GM21390 (cell line): Measurements from ENCODE around the gene NUDT1.

ENCODE experiments used
- ATAC-seq: cut with Tn5 transposase; IDR thresholded peaks from one replicate; pipeline ENCODE4 v1.9.1; 2021; ENCODE audit not compliant: unreplicated experiment

Gene NUDT1

GRCh38 chr7:2204446-2204845 lies 37.6 kb upstream of the NUDT1 start:
- no peak for ATAC-seq

GRCh38 chr7:2205036-2205780 lies 36.8 kb upstream of the NUDT1 start:
- ATAC-seq, result no peak

- ATAC-seq, result no peak
Observed at GRCh38 chr7:2208712-2209111, 33.3 kb upstream of the NUDT1 start.

GRCh38 chr7:2209146-2209960 lies 32.7 kb upstream of the NUDT1 start:
- ATAC-seq, result peak; percentile 59

GRCh38 chr7:2209961-2210323 lies 32.1 kb upstream of the NUDT1 start:
- ATAC-seq, result peak; percentile 28

GRCh38 chr7:2210551-2211258 lies 31.3 kb upstream of the NUDT1 start:
- no peak for ATAC-seq

- no peak for ATAC-seq
Observed at GRCh38 chr7:2211259-2211880, 30.7 kb upstream of the NUDT1 start.

GRCh38 chr7:2211926-2212325 lies 30.1 kb upstream of the NUDT1 start:
- ATAC-seq, result no peak

- no peak for ATAC-seq
Observed at GRCh38 chr7:2212906-2213305, 29.1 kb upstream of the NUDT1 start.

- no peak for ATAC-seq
Observed at GRCh38 chr7:2213551-2214215, 28.3 kb upstream of the NUDT1 start.

GRCh38 chr7:2214636-2215035 lies 27.4 kb upstream of the NUDT1 start:
- ATAC-seq, result no peak

GRCh38 chr7:2215851-2216250 lies 26.2 kb upstream of the NUDT1 start:
- no peak for ATAC-seq

GRCh38 chr7:2217206-2217605 lies 24.8 kb upstream of the NUDT1 start:
- no peak for ATAC-seq

GRCh38 chr7:2217716-2218443 lies 24.1 kb upstream of the NUDT1 start:
- ATAC-seq, result no peak

GRCh38 chr7:2218444-2218785 lies 23.6 kb upstream of the NUDT1 start:
- no peak for ATAC-seq

GRCh38 chr7:2219136-2219535 lies 22.9 kb upstream of the NUDT1 start:
- no peak for ATAC-seq

GRCh38 chr7:2219606-2220005 lies 22.4 kb upstream of the NUDT1 start:
- no peak for ATAC-seq

- ATAC-seq, result no peak
Observed at GRCh38 chr7:2220030-2220429, 22.0 kb upstream of the NUDT1 start.

- no peak for ATAC-seq
Observed at GRCh38 chr7:2220506-2220905, 21.5 kb upstream of the NUDT1 start.

GRCh38 chr7:2220954-2221353 lies 21.1 kb upstream of the NUDT1 start:
- no peak for ATAC-seq
